ENCODE data around the gene NFKBIB. TPM values are rescaled to one million over a fixed set of nuclear protein-coding genes. Genes with fewer than 3 reads are reported as not detected.
A peak's percentile ranks its signal among the peaks of the same experiment; 100 is the strongest.

NFKBIB gene
- total RNA-seq, 2 experiments from 2014 or later, result 29.3 to 30.1 TPM

- Mint-ChIP-seq H3K4me1 (ENCODE audit: low read depth) (peaks cover 52% of the 10 kb centered on the region), H3K27ac (peak overlapping the region; percentile 97), H3K36me3 (ENCODE audit: low read depth) (peaks cover 60% of the 10 kb centered on the region), H3K4me3 (peak overlapping the region; percentile 98), H3K27me3 (no peaks in the 10 kb centered on the region), H3K9me3 (no peaks in the 10 kb centered on the region)
- CTCF ChIA-PET, result interaction anchor here (0.9 to 3.2 kb wide), 2 partner anchors 79 to 81 kb away, joined by 3 to 11 read pairs; partner anchors contain the start of genes MRPS12 and SARS2
- DNase-seq (peak in 8 of 14 experiments; percentile 20 to 77 (median 42)), ATAC-seq (ENCODE audit: poor library complexity) (no peak)
- Histone ChIP-seq H3K4me3 (ENCODE audit: low read length) (peak overlapping the region; percentile 76), H3K9me3 (ENCODE audit: control insufficient read depth in 1 of 2, insufficient read depth in 1 of 2, low read length in 2 of 2) (no peaks in the 10 kb centered on the region), H3K27me3 (ENCODE audit: control insufficient read depth in 1 of 2, insufficient read depth in 2 of 2, low read length in 2 of 2) (no peaks in the 10 kb centered on the region), H3K27ac (ENCODE audit: low read depth in 1 of 2, low read length in 2 of 2) (peak overlapping the region; percentile 92 to 95), H3K36me3 (ENCODE audit: insufficient read depth, low read length) (peaks cover 26% of the 10 kb centered on the region), H3K4me1 (ENCODE audit: insufficient read depth, low read length) (peaks cover 54% of the 10 kb centered on the region)
- POLR2A ChIA-PET, result interaction anchor here (0.6 to 9.1 kb wide), 14 partner anchors 10 to 585 kb away, joined by 3 to 170 read pairs (median 8); partner anchors contain the start of genes ACTN4, CATSPERG, ECH1 and FAM98C
- intact Hi-C loops (cut with DNase I, micrococcal nuclease), result loop anchor here (1.0 to 2.0 kb wide), 5 partner anchors 9 to 79 kb away; partner anchors contain the start of genes ECH1 (in 1 of the 2), MRPS12 (in 1 of the 2), NFKBIB (in 1 of the 2) and SARS2 (in 1 of the 2)
- no peak for TF ChIP-seq CTCF (IDR thresholded peaks at IDR 0.05)
Measured at GRCh38 chr19:38850976-38851621, 48.7 kb upstream of the NFKBIB start.

DNA sequence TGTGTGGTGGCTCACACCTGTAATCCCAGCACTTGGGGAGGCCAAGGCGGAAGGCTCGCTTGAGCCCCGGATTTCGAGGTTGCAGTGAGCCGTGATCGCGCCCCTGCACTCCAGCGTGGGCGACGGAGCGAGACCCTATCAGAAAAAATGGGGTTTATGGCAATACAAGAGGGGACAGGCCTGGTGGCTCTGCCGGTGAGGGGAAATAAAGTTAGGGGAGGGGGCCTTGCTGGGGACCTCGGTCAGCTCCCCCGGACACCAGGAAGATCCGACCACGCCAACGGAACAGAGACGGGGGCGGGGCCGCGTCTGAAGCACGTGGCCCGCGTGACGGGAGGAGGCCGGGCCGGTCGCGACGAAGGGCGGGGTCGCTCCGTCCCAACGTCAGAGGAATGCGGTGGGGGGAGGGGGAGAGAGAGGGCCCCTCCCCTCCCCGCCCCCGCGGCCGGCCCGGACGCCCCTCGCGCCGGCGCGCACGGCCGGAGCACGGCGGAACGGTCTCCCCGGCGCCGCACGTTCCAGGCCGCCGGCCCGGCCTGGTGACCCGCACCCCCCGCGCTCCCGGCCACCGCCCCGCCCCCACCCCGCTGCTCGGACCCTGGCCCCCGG, 48.0 kb upstream of the NFKBIB start:
- H3K4me1 Mint-ChIP-seq (ENCODE audit: low read depth), result peaks cover 52% of the 10 kb centered on the region

More for the DNA sequence above, 48.0 kb upstream of the NFKBIB start:
- DNase-seq (peak; percentile 78 to 95 (median 87)), ATAC-seq (ENCODE audit: poor library complexity) (no peak)
- H3K27me3 Mint-ChIP-seq, result no peaks in the 10 kb centered on the region
- H3K27ac Mint-ChIP-seq, result peak overlapping the region; percentile 97
- Histone ChIP-seq H3K4me3 (ENCODE audit: low read length) (peak overlapping the region; percentile 97), H3K27me3 (ENCODE audit: control insufficient read depth in 1 of 2, insufficient read depth in 2 of 2, low read length in 2 of 2) (no peaks in the 10 kb centered on the region), H3K27ac (ENCODE audit: low read depth in 1 of 2, low read length in 2 of 2) (peak overlapping the region; percentile 92 to 95), H3K36me3 (ENCODE audit: insufficient read depth, low read length) (peaks cover 20% of the 10 kb centered on the region), H3K4me1 (ENCODE audit: insufficient read depth, low read length) (peaks cover 53% of the 10 kb centered on the region), H3K9me3 (ENCODE audit: control insufficient read depth in 1 of 2, insufficient read depth in 1 of 2, low read length in 2 of 2) (no peaks in the 10 kb centered on the region)
- intact Hi-C loops (cut with DNase I, micrococcal nuclease), result loop anchor here (1.0 to 2.0 kb wide), 2 partner anchors 17 to 18 kb away; no protein-coding TSS in a partner anchor
- peaks cover 54% of the 10 kb centered on the region for H3K36me3 Mint-ChIP-seq (ENCODE audit: low read depth)
- POLR2A ChIA-PET, result interaction anchor here (0.6 to 9.1 kb wide), 14 partner anchors 10 to 584 kb away, joined by 3 to 170 read pairs (median 8); partner anchors contain the start of genes ACTN4, ECH1, FAM98C and MRPS12
- peak overlapping the region; percentile 98 for H3K4me3 Mint-ChIP-seq
- CTCF ChIA-PET, result interaction anchor here (1.4 to 3.2 kb wide), 3 partner anchors 18 to 82 kb away, joined by 5 to 11 read pairs (median 7); no protein-coding TSS in a partner anchor
- TF ChIP-seq CTCF (IDR thresholded peaks at IDR 0.05), result no peak
- no peaks in the 10 kb centered on the region for H3K9me3 Mint-ChIP-seq

All from CD4-positive, alpha-beta T cell (primary cell).